OCI-LY7 (cell line): ENCODE data around the gene SPSB1. TPM values are rescaled to one million over a fixed set of nuclear protein-coding genes. Genes with fewer than 3 reads are reported as not detected.
A peak's percentile ranks its signal among the peaks of the same experiment; 100 is the strongest.

Experiments used
- BruUV-seq: library from RNA; stranded (reverse); fragments of 400-500 nt; replicated peaks from 2 replicates; lab custom pipeline; 2021; lab: Mats Ljungman, UMichigan
- CTCF ChIA-PET: fragments of 300-600 bp; sonication (Branson Sonifier 250); formaldehyde crosslinking; loops from one replicate; lab custom pipeline; 2022; ENCODE audit warnings: antibody characterized with exemption; ENCODE audit not compliant: unreplicated experiment; lab: Charles Lee
- POLR2A ChIA-PET: fragments of 300-600 bp; sonication (Branson Sonifier 250); formaldehyde crosslinking; loops from one replicate; lab custom pipeline; 2022; ENCODE audit warnings: antibody characterized with exemption; lab: Charles Lee
- DNase-seq: peaks from one replicate; pipeline ENCODE4 v3.0.0-alpha.2; 2015; ENCODE audit warnings: low spot score
- H2AFZ ChIP-seq: fragments of 200-600 bp; sonication (generic), shearing (Covaris generic); 2 replicates; pipeline ENCODE4 v1.6.1; 2014; ENCODE audit warnings: mild to moderate bottlenecking, antibody characterized with exemption, low read length, moderate library complexity
- H3K27ac ChIP-seq: fragments of 200-600 bp; sonication (generic); 2 replicates; pipeline ENCODE4 v1.5.1; 2014; ENCODE audit warnings: mixed run types, low read depth, mild to moderate bottlenecking, moderate library complexity, low read length, inconsistent platforms; ENCODE audit not compliant: poor library complexity, severe bottlenecking
- H3K36me3 ChIP-seq: fragments of 200-600 bp; sonication (generic); 2 replicates; pipeline ENCODE4 v1.6.1; 2014; ENCODE audit warnings: mild to moderate bottlenecking, antibody characterized with exemption, low read length, moderate library complexity, mixed read lengths; ENCODE audit not compliant: insufficient read depth
- H3K4me1 ChIP-seq: fragments of 200-600 bp; sonication (generic); 2 replicates; pipeline ENCODE4 v1.5.1; 2014; ENCODE audit warnings: mild to moderate bottlenecking, low read length; ENCODE audit not compliant: insufficient read depth, poor library complexity, severe bottlenecking
- H3K4me2 ChIP-seq: fragments of 200-600 bp; sonication (generic); 2 replicates; pipeline ENCODE4 v1.6.1; 2014; ENCODE audit warnings: mild to moderate bottlenecking, low read length
- H3K4me3 ChIP-seq: fragments of 200-600 bp; sonication (generic); 2 replicates; pipeline ENCODE4 v1.5.1; 2014; ENCODE audit warnings: mild to moderate bottlenecking, low read depth, low read length; ENCODE audit not compliant: poor library complexity, severe bottlenecking
- H3K79me2 ChIP-seq: fragments of 200-600 bp; sonication (generic); 2 replicates; pipeline ENCODE4 v1.6.1; 2016; ENCODE audit warnings: low read depth, mild to moderate bottlenecking, low read length, moderate library complexity, mixed read lengths; ENCODE audit not compliant: insufficient read depth
- H3K9me2 ChIP-seq: fragments of 200-600 bp; sonication (generic); 2 replicates; pipeline ENCODE4 v1.6.1; 2016; ENCODE audit warnings: mild to moderate bottlenecking, low read length, mixed read lengths; ENCODE audit not compliant: insufficient read depth
- H3K9me3 ChIP-seq: fragments of 200-600 bp; sonication (generic); 2 replicates; pipeline ENCODE4 v1.6.1; 2014; ENCODE audit warnings: mild to moderate bottlenecking, mixed run types, low read length, mixed read lengths
- H4K20me1 ChIP-seq: fragments of 200-600 bp; sonication (generic); 2 replicates; pipeline ENCODE4 v1.6.1; 2014; ENCODE audit warnings: mild to moderate bottlenecking, antibody characterized with exemption, low read length, moderate library complexity, mixed read lengths; ENCODE audit not compliant: insufficient read depth
- EZH2phosphoT487 ChIP-seq: fragments of 200-600 bp; sonication (generic); IDR thresholded peaks from 2 replicates; pipeline ENCODE4 v1.6.1; 2018; ENCODE audit warnings: low read depth, borderline replicate concordance, mild to moderate bottlenecking, mixed run types, antibody characterized with exemption, low read length, moderate library complexity, mixed read lengths
- intact Hi-C: fragments of 100-400 bp; cut with micrococcal nuclease; formaldehyde crosslinking; loops from one replicate; pipeline ENCODE4 v1.10.0; 2022; ENCODE audit not compliant: unreplicated experiment
- total RNA-seq, 2 experiments: library from RNA; depleted of rRNA in 1 of 2; stranded (reverse); fragments of >200 nt in 1 of 2; shearing (Covaris generic) in 1 of 2; gene quantifications; 2 replicates each; pipeline ENCODE4 v1.2.3, GENCODE V29; 2014 to 2022
- TF ChIP-seq, protein P1 (sequence below): fragments of 200-600 bp; sonication (generic); conservative IDR thresholded peaks from 2 replicates; pipeline ENCODE4 v1.5.1; 2014; ENCODE audit warnings: mild to moderate bottlenecking, antibody characterized with exemption, low read length, moderate library complexity, mixed read lengths

Gene SPSB1
- total RNA-seq, 2 experiments from 2014 or later, result 1.2 to 14.0 TPM

DNA sequence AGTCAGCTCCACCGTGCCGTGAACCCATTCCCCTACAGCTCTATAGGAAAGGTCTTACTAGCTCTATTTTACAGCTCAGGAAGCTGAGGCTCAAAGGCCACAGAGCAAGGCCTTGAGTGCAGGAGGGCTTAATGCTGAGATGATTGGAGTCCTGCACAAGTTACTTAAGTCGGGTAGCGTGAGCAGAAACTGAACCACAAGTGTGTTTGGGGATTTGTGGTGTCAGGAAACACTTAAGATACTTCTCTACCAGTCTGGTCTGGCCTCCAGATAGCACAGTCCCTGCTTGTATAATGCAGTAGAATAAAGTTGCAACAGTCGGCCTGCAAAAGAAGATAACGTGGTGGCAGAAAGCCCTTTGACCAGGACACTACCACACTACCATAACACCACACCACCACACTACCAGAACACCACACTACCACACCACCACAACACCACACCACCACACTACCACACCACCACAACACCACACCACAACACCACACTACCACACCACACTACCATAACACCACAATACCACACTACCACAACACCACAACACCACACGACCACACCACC lies 118.1 kb downstream of the SPSB1 start:
- Histone ChIP-seq H3K9me2 (no peaks in the 10 kb centered on the region), H3K9me3 (no peaks in the 10 kb centered on the region), H4K20me1 (no peaks in the 10 kb centered on the region), H2AFZ (peak overlapping the region; percentile 36; the same call in 1 of the 2 replicates), H3K27ac (peak overlapping the region; percentile 81), H3K4me2 (peak overlapping the region; percentile 10; the same call in 1 of the 2 replicates), H3K4me1 (peaks cover 76% of the 10 kb centered on the region), H3K36me3 (no peaks in the 10 kb centered on the region), H3K79me2 (no peaks in the 10 kb centered on the region), H3K4me3 (no peak overlapping the region)
- no TSS peak for BruUV-seq
- intact Hi-C loops, result loop anchor here (5.0 kb wide), 1 partner anchor 119 kb away; the partner anchor contains the start of gene SPSB1
- peak; percentile 71 for DNase-seq
- ChIA-PET POLR2A (interaction anchor here (1.3 to 2.9 kb wide), 2 partner anchors 11 to 12 kb away, joined by 3 to 20 read pairs; no protein-coding TSS in a partner anchor), CTCF (interaction anchor here (0.9 kb wide), 1 partner anchor 11 kb away, joined by 3 read pairs; no protein-coding TSS in a partner anchor)
- TF ChIP-seq EZH2phosphoT487, result no peak
- TF ChIP-seq, protein P1, sequence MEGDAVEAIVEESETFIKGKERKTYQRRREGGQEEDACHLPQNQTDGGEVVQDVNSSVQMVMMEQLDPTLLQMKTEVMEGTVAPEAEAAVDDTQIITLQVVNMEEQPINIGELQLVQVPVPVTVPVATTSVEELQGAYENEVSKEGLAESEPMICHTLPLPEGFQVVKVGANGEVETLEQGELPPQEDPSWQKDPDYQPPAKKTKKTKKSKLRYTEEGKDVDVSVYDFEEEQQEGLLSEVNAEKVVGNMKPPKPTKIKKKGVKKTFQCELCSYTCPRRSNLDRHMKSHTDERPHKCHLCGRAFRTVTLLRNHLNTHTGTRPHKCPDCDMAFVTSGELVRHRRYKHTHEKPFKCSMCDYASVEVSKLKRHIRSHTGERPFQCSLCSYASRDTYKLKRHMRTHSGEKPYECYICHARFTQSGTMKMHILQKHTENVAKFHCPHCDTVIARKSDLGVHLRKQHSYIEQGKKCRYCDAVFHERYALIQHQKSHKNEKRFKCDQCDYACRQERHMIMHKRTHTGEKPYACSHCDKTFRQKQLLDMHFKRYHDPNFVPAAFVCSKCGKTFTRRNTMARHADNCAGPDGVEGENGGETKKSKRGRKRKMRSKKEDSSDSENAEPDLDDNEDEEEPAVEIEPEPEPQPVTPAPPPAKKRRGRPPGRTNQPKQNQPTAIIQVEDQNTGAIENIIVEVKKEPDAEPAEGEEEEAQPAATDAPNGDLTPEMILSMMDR, result no peak

DNA sequence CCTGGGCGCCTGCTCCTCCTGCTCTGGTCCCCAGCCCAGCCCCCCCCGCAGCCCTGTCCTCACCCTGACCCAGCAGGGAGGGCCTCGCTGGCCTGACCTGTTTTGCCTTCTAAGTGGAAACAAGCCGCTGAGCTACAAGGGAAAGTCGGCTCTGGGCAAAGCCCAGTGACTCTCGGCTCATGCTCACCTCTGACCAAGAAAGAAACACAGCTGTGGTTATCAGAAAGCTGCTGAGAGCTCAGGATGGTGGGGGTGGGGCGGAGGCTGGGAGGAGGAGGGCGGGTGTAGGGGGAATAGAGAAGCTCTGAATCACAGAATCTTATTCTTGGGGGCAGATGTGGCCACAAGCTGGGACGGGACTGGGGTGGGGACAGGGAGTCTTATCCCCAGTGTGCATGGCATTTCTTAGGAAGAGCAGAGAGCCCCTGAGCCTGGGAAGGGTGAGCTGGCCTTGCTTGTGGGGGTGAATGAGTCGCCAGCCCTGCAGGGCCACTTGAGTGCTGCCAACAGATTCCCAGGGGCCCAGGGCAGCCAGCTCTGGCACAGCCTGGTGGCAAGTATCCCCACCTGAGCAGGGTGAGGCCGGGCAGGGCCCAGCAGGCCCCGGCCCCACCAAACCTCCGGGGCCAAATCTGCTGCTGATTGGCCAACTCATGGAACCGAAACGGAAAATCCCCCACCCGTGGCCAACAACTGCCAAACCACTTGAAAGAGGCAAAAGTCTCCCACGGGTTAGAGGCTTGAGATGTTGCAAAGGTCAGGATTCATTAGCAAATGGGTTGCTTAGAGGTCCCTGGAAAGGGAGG lies 120.6 kb downstream of the SPSB1 start:
- peak overlapping the region; percentile 91 for H3K27ac ChIP-seq
- CTCF ChIA-PET, result interaction anchor here (0.5 to 1.3 kb wide), 7 partner anchors 8 to 408 kb away, joined by 3 to 12 read pairs (median 7); no protein-coding TSS in a partner anchor
- intact Hi-C loops, result loop anchor here (1.0 to 5.0 kb wide), 2 partner anchors 13 to 121 kb away; partner anchors contain the start of gene SPSB1
- DNase-seq, result peak; percentile 90
- POLR2A ChIA-PET, result interaction anchor here (0.6 to 2.7 kb wide), 8 partner anchors 9 to 434 kb away, joined by 3 to 24 read pairs (median 4); no protein-coding TSS in a partner anchor
- H2AFZ ChIP-seq, result no peak overlapping the region; the same call in 1 of the 2 replicates
- peak overlapping the region; percentile 57 for H3K4me3 ChIP-seq
- no peaks in the 10 kb centered on the region for H3K36me3 ChIP-seq
- H3K4me1 ChIP-seq, result peaks cover 80% of the 10 kb centered on the region
- TF ChIP-seq EZH2phosphoT487, result no peak
- TF ChIP-seq, protein P1, result no peak
- no peaks in the 10 kb centered on the region for H3K79me2 ChIP-seq
- H3K4me2 ChIP-seq, result peak overlapping the region; percentile 85
- H3K9me3 ChIP-seq, result no peaks in the 10 kb centered on the region
- no peaks in the 10 kb centered on the region for H3K9me2 ChIP-seq
- no peaks in the 10 kb centered on the region for H4K20me1 ChIP-seq
- no TSS peak for BruUV-seq
